ENCODE measurements around the gene TIMP3.
A peak's percentile ranks its signal among the peaks of the same experiment; 100 is the strongest.

The TIMP3 gene

GRCh38 chr22:32761251-32761903, 40.1 kb upstream of the TIMP3 start:
- Histone ChIP-seq H3K36me3 (ENCODE audit: control insufficient read depth in 5 of 5, insufficient read depth in 5 of 5, low read length in 5 of 5) (no peaks in the 10 kb centered on the region), H3K9me3 (ENCODE audit: control insufficient read depth in 5 of 5, low read length in 5 of 5) (peaks cover 0 to 4% (median 1%) of the 10 kb centered on the region in 5 donors), H3K9ac (ENCODE audit: low read length in 5 of 5) (no peak overlapping the region), H3K27me3 (ENCODE audit: control insufficient read depth in 5 of 5, insufficient read depth in 4 of 5, low read length in 5 of 5) (no peaks in the 10 kb centered on the region), H3K27ac (ENCODE audit: low read depth, low read length) (peak overlapping the region; percentile 74), H3K4me1 (ENCODE audit: control insufficient read depth in 5 of 5, insufficient read depth in 5 of 5, low read length in 5 of 5) (peaks cover 13 to 60% (median 48%) of the 10 kb centered on the region in 5 donors), H3K4me3 (ENCODE audit: low read depth in 1 of 5, low read length in 5 of 5) (no peak overlapping the region)

GRCh38 chr22:32764330-32765131, 37.0 kb upstream of the TIMP3 start:
- H3K4me1 ChIP-seq (ENCODE audit: control insufficient read depth in 5 of 5, insufficient read depth in 5 of 5, low read length in 5 of 5) = peaks cover 7 to 51% (median 45%) of the 10 kb centered on the region in 5 donors
- H3K27ac ChIP-seq (ENCODE audit: low read depth, low read length) = peak overlapping the region; percentile 92
- peak overlapping the region in 4 of 5 donors; percentile 46 to 66 (median 50) for H3K9ac ChIP-seq (ENCODE audit: low read length in 5 of 5)
- peak overlapping the region in 2 of 5 donors; percentile 12 to 24 for H3K4me3 ChIP-seq (ENCODE audit: low read depth in 1 of 5, low read length in 5 of 5)
- H3K36me3 ChIP-seq (ENCODE audit: control insufficient read depth in 5 of 5, insufficient read depth in 5 of 5, low read length in 5 of 5) = no peaks in the 10 kb centered on the region
- no peaks in the 10 kb centered on the region for H3K27me3 ChIP-seq (ENCODE audit: control insufficient read depth in 5 of 5, insufficient read depth in 4 of 5, low read length in 5 of 5)
- peaks cover 0 to 18% (median 12%) of the 10 kb centered on the region in 5 donors for H3K9me3 ChIP-seq (ENCODE audit: control insufficient read depth in 5 of 5, low read length in 5 of 5)

GRCh38 chr22:32765132-32765618, 36.3 kb upstream of the TIMP3 start:
- Histone ChIP-seq H3K36me3 (ENCODE audit: control insufficient read depth in 5 of 5, insufficient read depth in 5 of 5, low read length in 5 of 5) (no peaks in the 10 kb centered on the region), H3K4me3 (ENCODE audit: low read depth in 1 of 5, low read length in 5 of 5) (no peak overlapping the region), H3K9me3 (ENCODE audit: control insufficient read depth in 5 of 5, low read length in 5 of 5) (peaks cover 0 to 18% (median 12%) of the 10 kb centered on the region in 5 donors), H3K27me3 (ENCODE audit: control insufficient read depth in 5 of 5, insufficient read depth in 4 of 5, low read length in 5 of 5) (no peaks in the 10 kb centered on the region), H3K27ac (ENCODE audit: low read depth, low read length) (peak overlapping the region; percentile 92), H3K9ac (ENCODE audit: low read length in 5 of 5) (peak overlapping the region in 1 of 5 donors; percentile 50), H3K4me1 (ENCODE audit: control insufficient read depth in 5 of 5, insufficient read depth in 5 of 5, low read length in 5 of 5) (peaks cover 7 to 50% (median 44%) of the 10 kb centered on the region in 5 donors)

- no peak overlapping the region for H3K27ac ChIP-seq (ENCODE audit: low read depth, low read length)
- no peaks in the 10 kb centered on the region for H3K27me3 ChIP-seq (ENCODE audit: control insufficient read depth in 5 of 5, insufficient read depth in 4 of 5, low read length in 5 of 5)
- H3K9me3 ChIP-seq (ENCODE audit: control insufficient read depth in 5 of 5, low read length in 5 of 5) = peaks cover 0 to 13% (median 8%) of the 10 kb centered on the region in 5 donors
- no peak overlapping the region for H3K4me3 ChIP-seq (ENCODE audit: low read depth in 1 of 5, low read length in 5 of 5)
- no peak overlapping the region for H3K9ac ChIP-seq (ENCODE audit: low read length in 5 of 5)
- H3K4me1 ChIP-seq (ENCODE audit: control insufficient read depth in 5 of 5, insufficient read depth in 5 of 5, low read length in 5 of 5) = peaks cover 0 to 21% (median 20%) of the 10 kb centered on the region in 5 donors
- no peaks in the 10 kb centered on the region for H3K36me3 ChIP-seq (ENCODE audit: control insufficient read depth in 5 of 5, insufficient read depth in 5 of 5, low read length in 5 of 5)
Measured at GRCh38 chr22:32771756-32772155, 29.7 kb upstream of the TIMP3 start.

GRCh38 chr22:32775957-32776356, 25.5 kb upstream of the TIMP3 start:
- H3K9me3 ChIP-seq (ENCODE audit: control insufficient read depth in 5 of 5, low read length in 5 of 5) = no peaks in the 10 kb centered on the region
- no peak overlapping the region for H3K27ac ChIP-seq (ENCODE audit: low read depth, low read length)
- no peaks in the 10 kb centered on the region for H3K36me3 ChIP-seq (ENCODE audit: control insufficient read depth in 5 of 5, insufficient read depth in 5 of 5, low read length in 5 of 5)
- H3K4me1 ChIP-seq (ENCODE audit: control insufficient read depth in 5 of 5, insufficient read depth in 5 of 5, low read length in 5 of 5) = peaks cover 5 to 46% (median 38%) of the 10 kb centered on the region in 5 donors
- H3K9ac ChIP-seq (ENCODE audit: low read length in 5 of 5) = no peak overlapping the region
- H3K4me3 ChIP-seq (ENCODE audit: low read depth in 1 of 5, low read length in 5 of 5) = no peak overlapping the region
- H3K27me3 ChIP-seq (ENCODE audit: control insufficient read depth in 5 of 5, insufficient read depth in 4 of 5, low read length in 5 of 5) = no peaks in the 10 kb centered on the region

GRCh38 chr22:32776397-32776796, 25.1 kb upstream of the TIMP3 start:
- no peak overlapping the region for H3K9ac ChIP-seq (ENCODE audit: low read length in 5 of 5)
- no peaks in the 10 kb centered on the region for H3K36me3 ChIP-seq (ENCODE audit: control insufficient read depth in 5 of 5, insufficient read depth in 5 of 5, low read length in 5 of 5)
- H3K27ac ChIP-seq (ENCODE audit: low read depth, low read length) = no peak overlapping the region
- no peaks in the 10 kb centered on the region for H3K27me3 ChIP-seq (ENCODE audit: control insufficient read depth in 5 of 5, insufficient read depth in 4 of 5, low read length in 5 of 5)
- H3K9me3 ChIP-seq (ENCODE audit: control insufficient read depth in 5 of 5, low read length in 5 of 5) = no peaks in the 10 kb centered on the region
- H3K4me3 ChIP-seq (ENCODE audit: low read depth in 1 of 5, low read length in 5 of 5) = no peak overlapping the region
- peaks cover 5 to 50% (median 42%) of the 10 kb centered on the region in 5 donors for H3K4me1 ChIP-seq (ENCODE audit: control insufficient read depth in 5 of 5, insufficient read depth in 5 of 5, low read length in 5 of 5)

- no peaks in the 10 kb centered on the region for H3K27me3 ChIP-seq (ENCODE audit: control insufficient read depth in 5 of 5, insufficient read depth in 4 of 5, low read length in 5 of 5)
- H3K4me3 ChIP-seq (ENCODE audit: low read depth in 1 of 5, low read length in 5 of 5) = no peak overlapping the region
- H3K9me3 ChIP-seq (ENCODE audit: control insufficient read depth in 5 of 5, low read length in 5 of 5) = no peaks in the 10 kb centered on the region
- H3K27ac ChIP-seq (ENCODE audit: low read depth, low read length) = no peak overlapping the region
- no peak overlapping the region for H3K9ac ChIP-seq (ENCODE audit: low read length in 5 of 5)
- H3K36me3 ChIP-seq (ENCODE audit: control insufficient read depth in 5 of 5, insufficient read depth in 5 of 5, low read length in 5 of 5) = no peaks in the 10 kb centered on the region
- H3K4me1 ChIP-seq (ENCODE audit: control insufficient read depth in 5 of 5, insufficient read depth in 5 of 5, low read length in 5 of 5) = peaks cover 5 to 47% (median 39%) of the 10 kb centered on the region in 5 donors
Measured at GRCh38 chr22:32776802-32777201, 24.7 kb upstream of the TIMP3 start.

- H3K27ac ChIP-seq (ENCODE audit: low read depth, low read length) = no peak overlapping the region
- H3K36me3 ChIP-seq (ENCODE audit: control insufficient read depth in 5 of 5, insufficient read depth in 5 of 5, low read length in 5 of 5) = no peaks in the 10 kb centered on the region
- H3K9me3 ChIP-seq (ENCODE audit: control insufficient read depth in 5 of 5, low read length in 5 of 5) = no peaks in the 10 kb centered on the region
- H3K4me3 ChIP-seq (ENCODE audit: low read depth in 1 of 5, low read length in 5 of 5) = no peak overlapping the region
- no peak overlapping the region for H3K9ac ChIP-seq (ENCODE audit: low read length in 5 of 5)
- no peaks in the 10 kb centered on the region for H3K27me3 ChIP-seq (ENCODE audit: control insufficient read depth in 5 of 5, insufficient read depth in 4 of 5, low read length in 5 of 5)
- H3K4me1 ChIP-seq (ENCODE audit: control insufficient read depth in 5 of 5, insufficient read depth in 5 of 5, low read length in 5 of 5) = peaks cover 5 to 39% (median 34%) of the 10 kb centered on the region in 5 donors
Measured at GRCh38 chr22:32777987-32778386, 23.5 kb upstream of the TIMP3 start.

- H3K27ac ChIP-seq (ENCODE audit: low read depth, low read length) = peak overlapping the region; percentile 68
- no peaks in the 10 kb centered on the region for H3K27me3 ChIP-seq (ENCODE audit: control insufficient read depth in 5 of 5, insufficient read depth in 4 of 5, low read length in 5 of 5)
- H3K36me3 ChIP-seq (ENCODE audit: control insufficient read depth in 5 of 5, insufficient read depth in 5 of 5, low read length in 5 of 5) = no peaks in the 10 kb centered on the region
- no peak overlapping the region for H3K9ac ChIP-seq (ENCODE audit: low read length in 5 of 5)
- no peak overlapping the region for H3K4me3 ChIP-seq (ENCODE audit: low read depth in 1 of 5, low read length in 5 of 5)
- peaks cover 0 to 5% (median 0%) of the 10 kb centered on the region in 5 donors for H3K9me3 ChIP-seq (ENCODE audit: control insufficient read depth in 5 of 5, low read length in 5 of 5)
- H3K4me1 ChIP-seq (ENCODE audit: control insufficient read depth in 5 of 5, insufficient read depth in 5 of 5, low read length in 5 of 5) = peaks cover 6 to 47% (median 31%) of the 10 kb centered on the region in 5 donors
Measured at GRCh38 chr22:32780726-32781310, 20.7 kb upstream of the TIMP3 start.

Measured in subcutaneous abdominal adipose tissue (tissue), 5 donors.